Keratinocyte (primary cell): Measurements from ENCODE around the gene SYK. TPM values are rescaled to one million over a fixed set of nuclear protein-coding genes. Genes with fewer than 3 reads are reported as not detected.

Source experiments
- DNase-seq: peaks from one replicate; pipeline ENCODE4 v3.0.0-alpha.2; 2011; ENCODE audit warnings: low read depth, missing footprints, low spot score
- FAIRE-seq: peaks from 2 replicates; lab custom pipeline; 2011; peaks lifted over from hg19 to GRCh38; lab: Jason Lieb, UNC
- H2AFZ ChIP-seq: 2 replicates; pipeline ENCODE4 v1.6.0; 2012; ENCODE audit warnings: low read length, control low read depth, inconsistent platforms; ENCODE audit not compliant: control insufficient read depth
- H3K27ac ChIP-seq: 2 replicates; pipeline ENCODE4 v1.5.1; 2011; ENCODE audit warnings: low read length; ENCODE audit not compliant: control insufficient read depth, insufficient read depth
- H3K27me3 ChIP-seq: 3 replicates; pipeline ENCODE4 v1.6.0; 2011; ENCODE audit warnings: low read length; ENCODE audit not compliant: control insufficient read depth, insufficient read depth; ENCODE audit errors: extremely low read depth
- H3K36me3 ChIP-seq, 2 experiments: 2 replicates in 1 of 2; 3 replicates in 1 of 2; pipeline ENCODE4 v1.5.1; 2011; ENCODE audit warnings: low read length in 2 of 2, mild to moderate bottlenecking in 1 of 2; ENCODE audit not compliant: control insufficient read depth in 2 of 2, insufficient read depth in 2 of 2; ENCODE audit errors: extremely low read depth in 1 of 2
- H3K4me1 ChIP-seq: 3 replicates; pipeline ENCODE4 v1.5.1; 2011; ENCODE audit warnings: low read length; ENCODE audit not compliant: control insufficient read depth, insufficient read depth; ENCODE audit errors: extremely low read depth
- H3K4me2 ChIP-seq: 3 replicates; pipeline ENCODE4 v1.6.0; 2011; ENCODE audit warnings: low read depth, low read length; ENCODE audit not compliant: control insufficient read depth, insufficient read depth; ENCODE audit errors: extremely low read depth
- H3K4me3 ChIP-seq, 3 experiments: fragments of 200-600 bp in 1 of 3; sonication (generic) in 1 of 3; 2 replicates in 2 of 3; 3 replicates in 1 of 3; pipeline ENCODE4 v1.5.1; 2011 to 2016; ENCODE audit warnings: low read length in 3 of 3, mild to moderate bottlenecking in 3 of 3, control low read depth in 2 of 3, inconsistent platforms in 1 of 3, low read depth in 1 of 3, mixed read lengths in 1 of 3, mixed run types in 1 of 3, moderate library complexity in 1 of 3; ENCODE audit not compliant: control insufficient read depth in 2 of 3, insufficient read depth in 2 of 3; ENCODE audit errors: extremely low read depth in 1 of 3
- H3K79me2 ChIP-seq: 2 replicates; pipeline ENCODE4 v1.6.0; 2012; ENCODE audit warnings: low read length; ENCODE audit not compliant: control insufficient read depth, insufficient read depth
- H3K9ac ChIP-seq: 3 replicates; pipeline ENCODE4 v1.6.0; 2011; ENCODE audit warnings: low read length; ENCODE audit not compliant: control insufficient read depth, insufficient read depth; ENCODE audit errors: extremely low read depth
- H3K9me1 ChIP-seq: 3 replicates; pipeline ENCODE4 v1.6.0; 2011; ENCODE audit warnings: low read length; ENCODE audit not compliant: control insufficient read depth, insufficient read depth; ENCODE audit errors: extremely low read depth
- H3K9me3 ChIP-seq: 2 replicates; pipeline ENCODE4 v1.5.1; 2012; ENCODE audit warnings: low read depth, low read length; ENCODE audit not compliant: control insufficient read depth
- H4K20me1 ChIP-seq: 3 replicates; pipeline ENCODE4 v1.6.0; 2011; ENCODE audit warnings: low read length; ENCODE audit not compliant: control insufficient read depth, insufficient read depth; ENCODE audit errors: extremely low read depth
- CTCF ChIP-seq, 3 experiments: IDR thresholded peaks in 1 of 3; conservative IDR thresholded peaks in 1 of 3; optimal IDR thresholded peaks in 1 of 3; 2 replicates in 2 of 3; 3 replicates in 1 of 3; pipeline versions ENCODE3 to v1.5.1; 2011; ENCODE audit warnings: low read length in 3 of 3, mild to moderate bottlenecking in 3 of 3, moderate library complexity in 2 of 3, control low read depth in 1 of 3, inconsistent platforms in 1 of 3; ENCODE audit not compliant: insufficient read depth in 2 of 3; ENCODE audit errors: extremely low read depth in 1 of 3
- EZH2 ChIP-seq: IDR thresholded peaks from one replicate; pipeline ENCODE4 v1.6.1; 2012; ENCODE audit warnings: inconsistent platforms, mild to moderate bottlenecking, low read length, moderate library complexity
- dilution Hi-C: fragments of 300-500 bp; cut with MboI; formaldehyde crosslinking; loops from one replicate; pipeline ENCODE4 v1.7.0; 2020; ENCODE audit warnings: low sequenced_read_pairs; ENCODE audit not compliant: extremely low pct_ligation_motif_present
- polyA plus RNA-seq, 5 experiments: library from polyadenylated mRNA; depleted of rRNA in 3 of 5; stranded (reverse) in 3 of 5; stranded (forward) in 1 of 5; unstranded in 1 of 5; fragments of >200 nt; gene quantifications; 1 replicate in 1 of 5; 2 replicates in 3 of 5; 3 replicates in 1 of 5; pipeline versions ENCODE4 v1.2.1 to v1.2.3, GENCODE V29; 2011 to 2012; ENCODE audit warnings: missing spikeins in 2 of 5, low read depth in 1 of 5, low replicate concordance in 1 of 5

Gene SYK
- polyA plus RNA-seq, 1 donor (not counting 4 experiments of a cell fraction or from before 2014, with no cell fraction given), result 2.0 TPM

- H3K9ac ChIP-seq, result no peak overlapping the region
- no peak overlapping the region for H3K27ac ChIP-seq
- H3K36me3 ChIP-seq, result peaks cover 0 to 3% of the 10 kb centered on the region in 2 experiments
- H3K27me3 ChIP-seq, result no peaks in the 10 kb centered on the region
- H3K79me2 ChIP-seq, result no peaks in the 10 kb centered on the region
- no peaks in the 10 kb centered on the region for H3K4me1 ChIP-seq
- no peaks in the 10 kb centered on the region for H4K20me1 ChIP-seq
- H3K4me2 ChIP-seq, result no peak overlapping the region
- FAIRE-seq (no peak), DNase-seq (no peak)
- dilution Hi-C loops, result no loop called here
- H3K4me3 ChIP-seq, result no peak overlapping the region
- no peak for TF ChIP-seq EZH2
- no peak overlapping the region for H2AFZ ChIP-seq
- H3K9me3 ChIP-seq, result peaks cover 3% of the 10 kb centered on the region
- no peaks in the 10 kb centered on the region for H3K9me1 ChIP-seq
Measured at GRCh38 chr9:90842176-90842777, 40.7 kb downstream of the SYK start.

- Histone ChIP-seq H2AFZ (no peak overlapping the region), H3K4me1 (no peaks in the 10 kb centered on the region), H3K4me2 (no peak overlapping the region), H3K27me3 (no peaks in the 10 kb centered on the region), H3K27ac (no peak overlapping the region), H3K4me3 (no peak overlapping the region), H4K20me1 (no peaks in the 10 kb centered on the region), H3K9me3 (peaks cover 3% of the 10 kb centered on the region), H3K9me1 (no peaks in the 10 kb centered on the region), H3K79me2 (no peaks in the 10 kb centered on the region), H3K9ac (no peak overlapping the region), H3K36me3 (peaks cover 0 to 3% of the 10 kb centered on the region in 2 experiments)
- dilution Hi-C loops, result no loop called here
- DNase-seq (no peak), FAIRE-seq (no peak)
- TF ChIP-seq CTCF (optimal IDR thresholded peaks at IDR 0.05 in 1 of 3, IDR thresholded peaks at IDR 0.05 in 1 of 3, conservative IDR thresholded peaks at IDR 0.05 in 1 of 3; ENCODE audit: extremely low read depth in 1 of 3, insufficient read depth in 2 of 3, low read length in 3 of 3) (no peak), EZH2 (no peak)
Measured at GRCh38 chr9:90842996-90843395, 41.4 kb downstream of the SYK start.

- DNase-seq (no peak), FAIRE-seq (no peak)
- Histone ChIP-seq H3K9me3 (peaks cover 3% of the 10 kb centered on the region), H3K27me3 (no peaks in the 10 kb centered on the region), H2AFZ (no peak overlapping the region), H3K36me3 (peaks cover 0 to 3% of the 10 kb centered on the region in 2 experiments), H3K4me3 (no peak overlapping the region), H3K4me1 (no peaks in the 10 kb centered on the region), H3K4me2 (no peak overlapping the region), H3K79me2 (no peaks in the 10 kb centered on the region), H3K27ac (no peak overlapping the region), H3K9ac (no peak overlapping the region), H3K9me1 (no peaks in the 10 kb centered on the region), H4K20me1 (no peaks in the 10 kb centered on the region)
- dilution Hi-C loops, result no loop called here
- TF ChIP-seq EZH2 (no peak), CTCF (optimal IDR thresholded peaks at IDR 0.05 in 1 of 3, IDR thresholded peaks at IDR 0.05 in 1 of 3, conservative IDR thresholded peaks at IDR 0.05 in 1 of 3; ENCODE audit: extremely low read depth in 1 of 3, insufficient read depth in 2 of 3, low read length in 3 of 3) (no peak)
Measured at GRCh38 chr9:90843525-90843924, 41.9 kb downstream of the SYK start.
